Upper lobe of right lung (tissue), 1 donor: Measurements from ENCODE around the gene ZNF628. TPM values are rescaled to one million over a fixed set of nuclear protein-coding genes. Genes with fewer than 3 reads are reported as not detected.

Source experiments
- ATAC-seq: fragments of 200-7000 bp; cut with Tn5 transposase; one replicate; pipeline ENCODE4 v1.9.1; 2020; ENCODE audit warnings: mild to moderate bottlenecking, moderate library complexity
- DNase-seq: peaks from one replicate; pipeline ENCODE4 v3.0.0-alpha.2; 2020
- H3K27ac ChIP-seq: fragments of 200-600 bp; one replicate; pipeline ENCODE4 v1.8.0; 2022
- H3K27me3 ChIP-seq: fragments of 200-600 bp; one replicate; pipeline ENCODE4 v1.8.0; 2022; ENCODE audit warnings: mild to moderate bottlenecking
- H3K36me3 ChIP-seq: fragments of 200-600 bp; one replicate; pipeline ENCODE4 v1.8.0; 2022
- H3K4me1 ChIP-seq: fragments of 200-600 bp; one replicate; pipeline ENCODE4 v1.8.0; 2022
- H3K4me3 ChIP-seq: fragments of 200-600 bp; one replicate; pipeline ENCODE4 v1.8.0; 2022; ENCODE audit warnings: mild to moderate bottlenecking
- H3K9me3 ChIP-seq: fragments of 200-600 bp; one replicate; pipeline ENCODE4 v1.8.0; 2022
- intact Hi-C: fragments of 100-400 bp; cut with DNase I; formaldehyde crosslinking; loops from one replicate; pipeline ENCODE4 v1.11.0; 2022
- total RNA-seq: library from RNA; stranded (reverse); fragmentation: NEBNext Ultra II Directional; extraction: Animal tissue kit (Norgen Biotek cat#: 25700); gene quantifications from one replicate; pipeline ENCODE4 v1.2.1, GENCODE V29; 2021
- TF ChIP-seq, protein P1 (sequence below): fragments of 200-600 bp; IDR thresholded peaks from one replicate; pipeline ENCODE4 v1.8.0; 2022; ENCODE audit warnings: antibody characterized with exemption
- donor health status: DM: no; HTN: yes; CAD: no; lungs with severe emphysema.

The ZNF628 gene
- total RNA-seq, 1 donor from 2014 or later: 10.2 TPM

DNA sequence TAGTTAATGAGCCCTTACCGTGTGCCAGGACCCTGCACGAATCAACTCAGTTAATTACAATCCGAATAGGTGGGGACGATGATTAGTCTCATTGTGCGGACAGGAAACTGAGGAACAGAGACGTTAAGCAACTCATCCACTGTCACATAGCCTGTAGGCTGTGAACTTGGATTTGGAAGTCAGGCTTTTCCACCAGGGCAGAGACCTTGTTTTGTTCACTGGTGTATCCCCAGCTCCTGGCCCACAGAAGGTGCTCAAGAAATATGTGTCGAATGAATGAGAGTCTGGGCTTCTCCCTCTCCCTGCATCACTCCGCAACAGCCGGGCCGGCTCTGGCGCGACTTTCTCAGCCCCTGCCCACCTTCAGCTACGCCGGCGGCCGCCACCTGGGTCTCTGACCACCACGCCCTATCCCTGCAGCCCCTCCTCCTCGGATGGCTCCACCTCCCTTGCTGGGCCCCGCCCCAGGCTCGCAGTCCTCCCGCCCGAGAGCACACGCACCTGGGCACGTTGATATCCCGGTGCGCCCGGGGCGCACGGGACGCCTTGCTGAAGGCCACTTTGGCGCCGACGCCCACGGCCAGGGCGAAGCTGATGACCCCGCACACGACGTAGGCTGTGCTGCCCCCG lies 34.6 kb upstream of the ZNF628 start:
- H3K4me1 ChIP-seq: peaks cover 3% of the 10 kb centered on the region
- no peak overlapping the region for H3K27ac ChIP-seq
- intact Hi-C loops: no loop called here
- TF ChIP-seq, protein P1, sequence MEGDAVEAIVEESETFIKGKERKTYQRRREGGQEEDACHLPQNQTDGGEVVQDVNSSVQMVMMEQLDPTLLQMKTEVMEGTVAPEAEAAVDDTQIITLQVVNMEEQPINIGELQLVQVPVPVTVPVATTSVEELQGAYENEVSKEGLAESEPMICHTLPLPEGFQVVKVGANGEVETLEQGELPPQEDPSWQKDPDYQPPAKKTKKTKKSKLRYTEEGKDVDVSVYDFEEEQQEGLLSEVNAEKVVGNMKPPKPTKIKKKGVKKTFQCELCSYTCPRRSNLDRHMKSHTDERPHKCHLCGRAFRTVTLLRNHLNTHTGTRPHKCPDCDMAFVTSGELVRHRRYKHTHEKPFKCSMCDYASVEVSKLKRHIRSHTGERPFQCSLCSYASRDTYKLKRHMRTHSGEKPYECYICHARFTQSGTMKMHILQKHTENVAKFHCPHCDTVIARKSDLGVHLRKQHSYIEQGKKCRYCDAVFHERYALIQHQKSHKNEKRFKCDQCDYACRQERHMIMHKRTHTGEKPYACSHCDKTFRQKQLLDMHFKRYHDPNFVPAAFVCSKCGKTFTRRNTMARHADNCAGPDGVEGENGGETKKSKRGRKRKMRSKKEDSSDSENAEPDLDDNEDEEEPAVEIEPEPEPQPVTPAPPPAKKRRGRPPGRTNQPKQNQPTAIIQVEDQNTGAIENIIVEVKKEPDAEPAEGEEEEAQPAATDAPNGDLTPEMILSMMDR: no peak
- no peak overlapping the region for H3K4me3 ChIP-seq
- H3K27me3 ChIP-seq: peaks cover 56% of the 10 kb centered on the region
- H3K36me3 ChIP-seq: no peaks in the 10 kb centered on the region
- no peaks in the 10 kb centered on the region for H3K9me3 ChIP-seq
- no peak for ATAC-seq
- DNase-seq: no peak

DNA sequence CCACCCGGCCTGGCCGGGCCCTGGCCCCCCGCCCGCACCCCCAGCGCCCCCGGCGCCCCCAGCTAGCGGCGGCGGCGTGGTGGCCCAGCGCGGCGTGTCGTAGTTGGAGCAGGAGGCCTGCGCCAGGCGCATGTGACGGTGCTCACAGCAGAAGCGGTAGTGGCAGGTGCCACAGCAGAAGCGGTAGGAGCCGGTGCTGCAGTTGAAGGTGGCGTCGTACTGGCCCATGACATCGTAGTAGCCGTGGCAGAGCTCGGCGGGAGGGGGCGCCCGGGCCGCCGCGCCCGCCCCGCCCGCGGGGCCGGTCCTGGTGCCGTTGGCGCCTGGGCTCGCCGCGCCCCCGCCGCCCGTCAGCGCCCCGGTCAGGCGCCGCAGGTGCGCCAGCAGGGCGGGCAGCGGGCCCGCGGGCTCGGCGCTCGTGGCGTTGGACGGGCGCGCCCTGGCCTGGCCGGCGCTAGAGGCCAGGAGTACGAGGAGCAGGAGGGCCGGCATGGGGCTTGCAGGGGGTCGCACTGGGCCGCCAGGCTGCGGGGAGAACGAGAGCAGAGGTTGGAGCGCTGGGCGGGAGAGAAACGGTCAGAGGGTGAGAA lies 34.0 kb upstream of the ZNF628 start:
- intact Hi-C loops: no loop called here
- no peak for DNase-seq
- Histone ChIP-seq H3K27me3 (peaks cover 56% of the 10 kb centered on the region), H3K9me3 (no peaks in the 10 kb centered on the region), H3K27ac (no peak overlapping the region), H3K36me3 (no peaks in the 10 kb centered on the region), H3K4me3 (no peak overlapping the region), H3K4me1 (peaks cover 3% of the 10 kb centered on the region)
- TF ChIP-seq, protein P1: no peak
- no peak for ATAC-seq

DNA sequence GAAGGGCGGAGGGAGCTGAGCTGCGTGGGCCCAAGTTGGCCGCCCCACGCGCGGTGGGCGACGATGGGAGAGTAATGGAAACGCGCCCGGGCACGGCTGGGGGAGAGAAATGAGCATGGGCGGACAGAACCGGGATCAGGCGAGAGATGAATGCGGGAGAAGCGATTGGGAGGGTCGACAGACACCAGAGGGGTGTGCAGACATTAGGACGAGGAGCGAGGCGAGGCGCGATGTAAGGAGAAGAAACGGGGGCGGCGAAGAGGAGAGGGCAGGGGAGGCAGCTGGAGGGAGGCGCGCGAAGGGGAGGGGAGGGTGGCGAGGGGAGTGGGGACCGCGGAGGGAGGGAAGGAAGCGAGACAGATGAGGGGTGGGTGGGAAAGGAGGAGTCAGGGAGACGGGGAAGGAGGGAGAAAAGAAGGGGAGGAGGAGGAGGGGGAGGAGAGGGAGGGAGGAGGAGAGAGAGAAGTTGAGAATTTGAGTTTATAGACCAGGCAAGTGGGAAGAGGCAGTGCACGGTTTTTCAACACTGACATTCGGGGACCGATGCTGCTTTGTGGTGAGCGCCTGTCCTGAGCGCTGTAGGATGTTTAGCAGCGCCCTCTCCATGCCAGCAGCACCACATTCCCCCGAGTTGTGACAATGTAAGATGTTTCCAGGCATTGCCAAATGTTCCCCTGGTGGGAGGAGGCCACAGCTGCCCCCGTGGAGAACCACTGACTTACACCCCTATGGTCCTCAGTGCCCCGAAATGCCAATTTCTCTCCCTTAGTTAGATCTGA lies 33.2 kb upstream of the ZNF628 start, which contains the start of gene SHISA7:
Gene SHISA7 (minus strand): TSS at position 256 of the 779 bp plus-strand sequence. CDS start 437 bp downstream, outside the sequence.
- peaks cover 56% of the 10 kb centered on the region for H3K27me3 ChIP-seq
- ATAC-seq: no peak
- H3K4me1 ChIP-seq: peaks cover 3% of the 10 kb centered on the region
- H3K36me3 ChIP-seq: no peaks in the 10 kb centered on the region
- no peak within 1 kb of the TSS for H3K4me3 ChIP-seq
- intact Hi-C loops: no loop called here
- no peaks in the 10 kb centered on the region for H3K9me3 ChIP-seq
- no peak for DNase-seq
- TF ChIP-seq, protein P1: no peak
- no peak within 1 kb of the TSS for H3K27ac ChIP-seq

DNA sequence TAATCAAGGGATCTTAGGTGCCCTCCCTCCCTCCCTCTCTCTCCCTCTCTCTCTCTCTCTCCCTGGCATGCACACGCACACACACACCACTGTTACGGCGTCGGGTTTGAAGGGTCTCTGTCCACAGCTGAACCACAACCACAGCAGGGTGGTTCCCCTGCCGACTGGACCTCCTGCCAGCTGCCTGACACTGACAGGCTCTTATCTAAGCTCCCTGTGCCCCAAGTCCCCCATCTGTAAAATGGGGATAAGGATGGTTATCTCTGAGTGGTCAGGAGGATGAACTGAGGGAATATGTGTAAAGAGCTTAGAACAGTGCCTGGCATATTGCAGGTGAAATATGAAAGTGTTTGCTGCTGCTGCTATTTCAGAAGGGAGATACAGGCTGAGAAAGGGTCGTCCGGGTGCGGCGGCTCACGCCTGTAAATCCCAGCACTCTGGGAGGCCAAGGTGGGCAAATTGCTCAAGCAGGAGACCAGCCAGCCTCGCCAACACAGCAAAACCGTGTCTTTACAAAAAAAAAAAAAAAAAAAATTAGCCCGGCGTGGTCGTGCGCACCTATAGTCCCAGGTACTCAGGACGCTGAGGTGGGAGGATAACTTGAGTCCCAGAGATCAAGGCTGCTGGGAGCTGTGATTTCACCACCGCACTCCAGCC lies 32.5 kb upstream of the ZNF628 start:
- Histone ChIP-seq H3K4me1 (peaks cover 3% of the 10 kb centered on the region), H3K36me3 (no peaks in the 10 kb centered on the region), H3K27ac (no peak overlapping the region), H3K9me3 (no peaks in the 10 kb centered on the region), H3K27me3 (peaks cover 53% of the 10 kb centered on the region), H3K4me3 (no peak overlapping the region)
- ATAC-seq (no peak), DNase-seq (no peak)
- intact Hi-C loops: no loop called here
- TF ChIP-seq, protein P1: no peak

DNA sequence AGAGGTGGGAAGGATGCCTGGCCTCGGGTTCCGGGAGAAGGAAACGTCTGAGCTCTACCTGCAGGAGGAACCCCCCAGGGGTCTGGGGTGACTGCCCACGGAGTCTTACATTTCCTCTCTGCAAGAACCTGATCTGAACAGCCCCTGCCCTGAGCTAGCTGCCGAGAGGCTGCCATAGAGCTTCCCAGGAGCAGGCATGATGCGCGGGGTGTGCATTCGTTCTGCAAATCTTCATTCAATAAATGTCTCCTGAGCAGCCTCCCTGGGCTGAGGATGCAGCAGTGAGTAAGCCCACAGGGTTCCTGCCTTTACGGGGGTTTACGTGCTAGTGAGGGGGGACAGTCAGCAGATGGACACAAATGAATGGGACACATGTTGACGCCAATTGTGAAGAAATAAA lies 31.8 kb upstream of the ZNF628 start:
- intact Hi-C loops: no loop called here
- Histone ChIP-seq H3K9me3 (no peaks in the 10 kb centered on the region), H3K27me3 (peaks cover 53% of the 10 kb centered on the region), H3K27ac (no peak overlapping the region), H3K4me3 (no peak overlapping the region), H3K4me1 (peaks cover 3% of the 10 kb centered on the region), H3K36me3 (no peaks in the 10 kb centered on the region)
- ATAC-seq (no peak), DNase-seq (no peak)
- TF ChIP-seq, protein P1: no peak
